LNCaP clone FGC (cell line): ENCODE results near the gene SERPINB5.
A peak's percentile ranks its signal among the peaks of the same experiment; 100 is the strongest.
"Not testable (repeated sequence)": the region's sequence is repeated elsewhere in the genome, so short reads cannot be mapped to it uniquely, and the experiment has no call there.

Experiments used
- DNase-seq: peaks from one replicate; pipeline ENCODE4 v3.0.0-alpha.2; 2011; ENCODE audit warnings: low read depth
- H3K4me3 ChIP-seq: 2 replicates; pipeline ENCODE4 v1.5.1; 2011; ENCODE audit warnings: mild to moderate bottlenecking, low read depth, low read length, control low read depth
- TF ChIP-seq, protein P1 (sequence below): IDR thresholded peaks from 2 replicates; pipeline ENCODE4 v1.5.1; 2012; ENCODE audit warnings: mild to moderate bottlenecking; ENCODE audit not compliant: control insufficient read depth, insufficient read depth; ENCODE audit errors: extremely low read depth

The SERPINB5 gene

DNA sequence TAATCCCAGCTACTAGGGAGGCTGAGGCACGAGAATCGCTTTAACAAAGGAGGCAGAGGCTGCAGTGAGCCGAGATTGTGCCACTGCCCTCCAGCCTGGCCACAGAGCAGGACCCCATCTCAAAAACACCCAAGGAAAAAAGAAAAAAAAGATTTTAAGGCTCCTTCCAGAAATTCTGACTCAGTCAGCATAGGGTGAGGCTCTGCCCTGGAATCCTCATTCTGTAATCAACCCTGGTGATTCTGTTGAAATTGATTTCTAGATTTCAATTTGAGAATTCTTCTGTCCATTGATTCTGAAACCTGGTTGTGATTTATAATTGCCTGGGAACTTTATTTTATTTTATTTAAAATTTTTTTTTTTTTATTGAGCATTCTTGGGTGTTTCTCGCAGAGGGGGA, 27.3 kb upstream of the SERPINB5 start:
- TF ChIP-seq, protein P1, sequence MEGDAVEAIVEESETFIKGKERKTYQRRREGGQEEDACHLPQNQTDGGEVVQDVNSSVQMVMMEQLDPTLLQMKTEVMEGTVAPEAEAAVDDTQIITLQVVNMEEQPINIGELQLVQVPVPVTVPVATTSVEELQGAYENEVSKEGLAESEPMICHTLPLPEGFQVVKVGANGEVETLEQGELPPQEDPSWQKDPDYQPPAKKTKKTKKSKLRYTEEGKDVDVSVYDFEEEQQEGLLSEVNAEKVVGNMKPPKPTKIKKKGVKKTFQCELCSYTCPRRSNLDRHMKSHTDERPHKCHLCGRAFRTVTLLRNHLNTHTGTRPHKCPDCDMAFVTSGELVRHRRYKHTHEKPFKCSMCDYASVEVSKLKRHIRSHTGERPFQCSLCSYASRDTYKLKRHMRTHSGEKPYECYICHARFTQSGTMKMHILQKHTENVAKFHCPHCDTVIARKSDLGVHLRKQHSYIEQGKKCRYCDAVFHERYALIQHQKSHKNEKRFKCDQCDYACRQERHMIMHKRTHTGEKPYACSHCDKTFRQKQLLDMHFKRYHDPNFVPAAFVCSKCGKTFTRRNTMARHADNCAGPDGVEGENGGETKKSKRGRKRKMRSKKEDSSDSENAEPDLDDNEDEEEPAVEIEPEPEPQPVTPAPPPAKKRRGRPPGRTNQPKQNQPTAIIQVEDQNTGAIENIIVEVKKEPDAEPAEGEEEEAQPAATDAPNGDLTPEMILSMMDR = no peak
- no peak for DNase-seq
- H3K4me3 ChIP-seq = no peak overlapping the region

DNA sequence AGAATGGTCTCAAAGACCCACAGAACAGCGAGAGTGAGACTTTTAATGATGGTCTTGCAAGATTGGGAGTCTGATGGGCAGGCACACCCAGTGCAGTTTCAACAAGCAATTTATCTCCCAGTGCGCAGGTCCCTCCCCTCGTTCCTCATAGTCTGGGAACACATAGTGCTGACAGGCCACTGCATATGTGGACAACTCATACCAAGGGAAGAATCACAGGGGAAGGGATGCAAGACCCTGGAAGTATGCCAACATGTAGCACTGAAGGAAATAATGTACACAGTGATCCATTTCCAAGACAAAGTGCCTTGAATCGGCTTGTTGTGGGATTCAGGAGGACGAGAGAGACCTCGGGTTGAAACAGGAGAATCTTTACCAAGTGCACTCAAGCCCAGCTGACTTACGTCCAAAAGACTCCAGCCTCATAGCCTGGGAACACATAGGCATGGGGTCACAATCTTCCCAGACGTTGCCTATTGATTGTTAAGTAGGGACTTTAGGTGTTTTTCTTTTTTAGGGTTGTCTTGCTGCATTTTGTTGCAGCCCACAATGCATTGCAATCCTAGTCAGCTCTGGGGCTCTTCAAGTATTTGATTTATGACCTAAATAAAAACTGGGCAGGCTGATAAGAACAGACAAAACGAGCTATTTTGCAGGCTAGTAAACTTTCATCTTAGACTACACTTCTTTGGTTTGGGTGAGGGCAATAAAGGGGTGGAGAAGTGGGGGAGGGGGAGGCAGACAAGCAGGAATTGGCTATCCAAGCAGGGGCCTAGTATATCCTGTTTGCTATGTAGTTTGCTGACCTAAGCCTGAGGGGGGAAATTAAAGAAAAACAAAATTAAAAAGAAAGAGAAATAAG, 24.7 kb upstream of the SERPINB5 start:
- no peak for DNase-seq
- H3K4me3 ChIP-seq = no peak overlapping the region
- TF ChIP-seq, protein P1 = no peak

DNA sequence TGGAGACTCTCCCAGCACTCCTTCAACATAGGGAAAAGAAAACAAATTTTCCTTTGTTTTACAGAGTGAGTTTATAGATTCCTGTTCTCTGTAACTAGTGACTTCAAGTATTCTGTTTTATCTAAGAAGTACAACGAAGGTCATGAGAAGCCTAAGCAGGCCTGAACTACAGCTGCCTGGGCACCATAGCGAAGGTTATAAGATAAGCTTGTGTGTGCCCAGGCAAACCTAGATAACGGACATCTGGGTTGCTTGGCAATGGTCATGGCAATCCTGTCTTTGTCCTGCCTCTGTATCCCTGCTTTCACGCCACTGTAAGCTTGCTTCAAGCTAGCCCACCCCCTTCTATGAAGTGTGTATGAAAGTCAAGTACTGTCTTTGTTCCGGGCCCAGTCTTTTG, 24.0 kb upstream of the SERPINB5 start:
- H3K4me3 ChIP-seq, DNase-seq: not testable (repeated sequence)

DNA sequence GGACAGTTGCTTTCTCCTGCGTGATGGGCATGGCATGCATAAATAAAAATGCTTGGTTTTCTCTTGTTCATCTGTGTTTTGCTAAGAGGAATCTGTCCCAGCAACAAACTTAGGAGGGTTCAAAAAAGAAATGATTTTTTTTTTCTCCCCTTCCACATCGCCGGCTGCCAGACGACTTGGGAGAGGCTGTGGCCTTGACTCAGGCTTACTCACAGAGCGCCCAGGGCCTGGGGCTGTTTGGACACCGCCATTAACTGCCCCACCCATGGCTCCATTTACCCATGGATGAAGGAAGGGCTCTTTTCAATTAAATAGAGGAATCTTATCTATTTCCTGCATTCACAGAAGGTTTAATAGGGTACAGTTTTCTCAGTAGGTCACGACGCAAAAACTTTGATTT, 22.3 kb upstream of the SERPINB5 start:
- DNase-seq = no peak
- TF ChIP-seq, protein P1 = no peak
- H3K4me3 ChIP-seq = no peak overlapping the region

DNA sequence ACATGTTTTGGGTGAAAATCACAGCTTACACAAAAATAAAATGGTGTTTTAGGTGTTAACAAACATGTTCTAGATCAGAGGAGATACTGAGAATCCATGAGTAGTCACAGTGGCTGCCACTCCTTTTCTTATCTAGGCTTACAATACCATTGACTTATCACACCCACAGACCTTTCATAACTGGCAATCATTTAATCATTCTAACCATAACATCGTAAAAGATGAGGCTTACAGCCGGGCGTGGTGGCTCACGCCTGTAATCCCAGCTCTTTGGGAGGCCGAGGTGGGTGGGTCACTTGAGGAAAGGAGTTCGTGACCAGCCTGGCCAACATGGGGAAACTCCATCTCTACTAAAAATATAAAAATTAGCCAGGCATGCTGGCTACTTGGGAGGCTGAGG, 18.8 kb upstream of the SERPINB5 start:
- no peak for DNase-seq
- H3K4me3 ChIP-seq = no peak overlapping the region
- TF ChIP-seq, protein P1 = no peak

DNA sequence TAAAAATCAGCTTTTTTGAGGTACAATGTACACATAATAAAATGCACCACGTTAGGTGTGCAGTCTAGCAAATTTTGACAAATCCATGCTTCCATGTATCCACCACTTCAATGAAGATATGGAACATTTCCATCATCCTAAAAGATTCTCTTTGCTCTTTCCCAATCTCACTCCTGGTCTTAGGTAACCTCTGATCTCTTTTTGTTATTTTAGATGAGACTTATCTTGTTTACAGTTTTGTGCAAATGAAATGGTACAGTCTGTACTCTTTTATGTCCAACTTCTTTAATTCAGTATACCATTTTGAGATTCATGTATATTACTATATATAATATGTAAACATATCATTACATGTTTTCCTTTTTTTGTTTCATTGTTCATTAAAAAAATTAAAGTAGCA, 16.3 kb upstream of the SERPINB5 start:
- DNase-seq = peak; percentile 27
- H3K4me3 ChIP-seq = no peak overlapping the region
- TF ChIP-seq, protein P1 = no peak

DNA sequence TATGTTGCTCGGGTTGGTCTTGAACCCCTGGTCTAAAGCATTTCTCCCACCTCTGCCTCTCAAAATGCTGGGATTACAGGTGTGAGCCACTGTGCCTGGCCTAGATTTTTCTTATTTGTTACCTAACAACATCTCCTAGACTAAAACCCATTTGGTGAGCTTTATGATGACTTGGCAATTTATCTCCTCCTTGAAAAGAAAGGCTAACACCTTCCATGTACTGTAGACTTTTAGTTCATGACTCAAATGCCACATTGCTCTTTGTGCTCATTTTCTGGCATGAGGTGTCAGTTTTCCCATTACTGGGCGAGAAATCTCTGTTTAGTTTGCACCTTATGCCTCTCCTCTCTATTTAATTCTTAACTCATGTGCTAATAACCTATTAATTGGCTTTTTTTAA, 12.3 kb upstream of the SERPINB5 start:
- DNase-seq = no peak
- TF ChIP-seq, protein P1 = no peak

More for the DNA sequence above, 12.3 kb upstream of the SERPINB5 start:
- H3K4me3 ChIP-seq = no peak overlapping the region
